Vagina (tissue), 2 donors: Measurements from ENCODE around the gene CSNK2B. TPM values are rescaled to one million over a fixed set of nuclear protein-coding genes. Genes with fewer than 3 reads are reported as not detected.
A peak's percentile ranks its signal among the peaks of the same experiment; 100 is the strongest.

ENCODE experiments used
- DNase-seq, 2 donors: peaks; one replicate each; pipeline ENCODE4 v3.0.0-alpha.2; 2017; ENCODE audit errors: extremely low spot score in 2 of 2
- H3K27ac ChIP-seq: fragments of 200-600 bp; sonication (generic); one replicate; pipeline ENCODE4 v1.5.1; 2019
- H3K27me3 ChIP-seq: fragments of 200-600 bp; sonication (generic); one replicate; pipeline ENCODE4 v1.5.1; 2019
- H3K36me3 ChIP-seq, 2 donors: fragments of 200-600 bp; sonication (generic); one replicate each; pipeline ENCODE4 v1.5.1; 2017 to 2019
- H3K4me1 ChIP-seq: fragments of 200-600 bp; sonication (generic); one replicate; pipeline ENCODE4 v1.5.1; 2019
- H3K4me3 ChIP-seq, 2 donors: fragments of 200-600 bp; sonication (generic); 1 replicate in 1 of 2; 2 replicates in 1 of 2; pipeline ENCODE4 v1.5.1; 2016 to 2019
- H3K9me3 ChIP-seq: fragments of 200-600 bp; sonication (generic); one replicate; pipeline ENCODE4 v1.5.1; 2019
- CTCF ChIP-seq, 3 experiments: fragments of 450-650 bp in 2 of 3; fragments of 200-600 bp in 1 of 3; sonication (generic) in 1 of 3; IDR thresholded peaks; one replicate each; pipeline ENCODE4 v1.5.1; 2017 to 2019; ENCODE audit warnings: antibody characterized with exemption in 3 of 3, mild to moderate bottlenecking in 2 of 3, moderate library complexity in 2 of 3
- POLR2A ChIP-seq, 2 donors: fragments of 450-650 bp; IDR thresholded peaks; one replicate each; pipeline ENCODE4 v1.6.1; 2017; ENCODE audit warnings: antibody characterized with exemption in 2 of 2, mild to moderate bottlenecking in 2 of 2, moderate library complexity in 2 of 2
- POLR2AphosphoS5 ChIP-seq, 2 donors: sonication (generic); formaldehyde crosslinking; IDR thresholded peaks; one replicate each; pipeline ENCODE4 v1.9.0; 2017; ENCODE audit warnings: antibody characterized with exemption in 2 of 2, mild to moderate bottlenecking in 2 of 2, low read depth in 1 of 2; ENCODE audit not compliant: insufficient read depth in 1 of 2
- intact Hi-C: fragments of 100-400 bp; cut with DNase I; formaldehyde crosslinking; loops from one replicate; pipeline ENCODE4 v1.15.1; 2023
- total RNA-seq: library from RNA; depleted of rRNA; stranded (reverse); fragments of >200 nt; gene quantifications from one replicate; pipeline ENCODE4 v1.2.3, GENCODE V29; 2016

The CSNK2B gene
- total RNA-seq, 1 donor from 2014 or later = 219 TPM

- no peaks in the 10 kb centered on the region for H3K4me1 ChIP-seq
- no peaks in the 10 kb centered on the region for H3K9me3 ChIP-seq
- no peak overlapping the region for H3K4me3 ChIP-seq
- no peak overlapping the region for H3K27ac ChIP-seq
- no peak for DNase-seq
- TF ChIP-seq POLR2AphosphoS5 (IDR thresholded peaks at IDR 0.05; ENCODE audit: insufficient read depth in 1 of 2, low read depth in 1 of 2) (no peak), POLR2A (IDR thresholded peaks at IDR 0.05) (no peak), CTCF (IDR thresholded peaks at IDR 0.05) (no peak)
- H3K27me3 ChIP-seq = no peaks in the 10 kb centered on the region
- intact Hi-C loops = no loop called here
- H3K36me3 ChIP-seq = peaks cover 0 to 97% of the 10 kb centered on the region in 2 donors
Observed at GRCh38 chr6:31631681-31632278, 34.1 kb upstream of the CSNK2B start.

GRCh38 chr6:31632279-31632946 lies 33.5 kb upstream of the CSNK2B start:
- H3K27me3 ChIP-seq = no peaks in the 10 kb centered on the region
- TF ChIP-seq POLR2AphosphoS5 (IDR thresholded peaks at IDR 0.05; ENCODE audit: insufficient read depth in 1 of 2, low read depth in 1 of 2) (peak in 1 of 2 donors; percentile 16), CTCF (IDR thresholded peaks at IDR 0.05) (no peak)
- no peak overlapping the region for H3K4me3 ChIP-seq
- no peak for DNase-seq
- no peak overlapping the region for H3K27ac ChIP-seq
- H3K36me3 ChIP-seq = peaks cover 0 to 97% of the 10 kb centered on the region in 2 donors
- intact Hi-C loops = no loop called here
- no peaks in the 10 kb centered on the region for H3K4me1 ChIP-seq
- no peaks in the 10 kb centered on the region for H3K9me3 ChIP-seq

GRCh38 chr6:31633447-31633846 lies 32.4 kb upstream of the CSNK2B start:
- Histone ChIP-seq H3K4me3 (no peak overlapping the region), H3K36me3 (peaks cover 0 to 97% of the 10 kb centered on the region in 2 donors), H3K4me1 (no peaks in the 10 kb centered on the region), H3K27ac (no peak overlapping the region), H3K9me3 (no peaks in the 10 kb centered on the region), H3K27me3 (no peaks in the 10 kb centered on the region)
- no peak for DNase-seq
- TF ChIP-seq POLR2A (IDR thresholded peaks at IDR 0.05) (no peak), CTCF (IDR thresholded peaks at IDR 0.05) (no peak), POLR2AphosphoS5 (IDR thresholded peaks at IDR 0.05; ENCODE audit: insufficient read depth in 1 of 2, low read depth in 1 of 2) (no peak)
- intact Hi-C loops = no loop called here

- H3K27me3 ChIP-seq = no peaks in the 10 kb centered on the region
- peaks cover 0 to 94% of the 10 kb centered on the region in 2 donors for H3K36me3 ChIP-seq
- H3K4me3 ChIP-seq = no peak overlapping the region
- no peak for TF ChIP-seq POLR2AphosphoS5 (IDR thresholded peaks at IDR 0.05; ENCODE audit: insufficient read depth in 1 of 2, low read depth in 1 of 2)
- no peak for TF ChIP-seq CTCF (IDR thresholded peaks at IDR 0.05)
- no peak for TF ChIP-seq POLR2A (IDR thresholded peaks at IDR 0.05)
- no peak for DNase-seq
- no peak overlapping the region for H3K27ac ChIP-seq
- intact Hi-C loops = no loop called here
- no peaks in the 10 kb centered on the region for H3K9me3 ChIP-seq
- H3K4me1 ChIP-seq = no peaks in the 10 kb centered on the region
Observed at GRCh38 chr6:31634131-31634530, 31.7 kb upstream of the CSNK2B start.

GRCh38 chr6:31634969-31635575 lies 30.8 kb upstream of the CSNK2B start:
- Histone ChIP-seq H3K36me3 (peaks cover 0 to 94% of the 10 kb centered on the region in 2 donors), H3K27ac (no peak overlapping the region)
- intact Hi-C loops = no loop called here

More at GRCh38 chr6:31634969-31635575, 30.8 kb upstream of the CSNK2B start:
- H3K4me1 ChIP-seq = no peaks in the 10 kb centered on the region
- DNase-seq = no peak
- TF ChIP-seq POLR2A (IDR thresholded peaks at IDR 0.05) = no peak
- no peak for TF ChIP-seq CTCF (IDR thresholded peaks at IDR 0.05)
- no peak for TF ChIP-seq POLR2AphosphoS5 (IDR thresholded peaks at IDR 0.05; ENCODE audit: insufficient read depth in 1 of 2, low read depth in 1 of 2)
- H3K4me3 ChIP-seq = no peak overlapping the region
- H3K27me3 ChIP-seq = no peaks in the 10 kb centered on the region
- no peaks in the 10 kb centered on the region for H3K9me3 ChIP-seq
